SK-N-SH treated with all-trans-retinoic acid at 6 μM for 48 hours (cell line): ENCODE data around the gene PTOV1.

Experiments
- RARB ChIP-seq: fragments of 250-450 bp; sonication (Bioruptor Pico); IDR thresholded peaks from 2 replicates; pipeline ENCODE4 v1.8.0; 2021; ENCODE audit warnings: mild to moderate bottlenecking, moderate library complexity
- ZFP3 ChIP-seq: fragments of 250-450 bp; sonication (Bioruptor Pico); IDR thresholded peaks from 2 replicates; pipeline ENCODE4 v1.5.0; 2020; ENCODE audit warnings: mild to moderate bottlenecking, moderate library complexity
- ZFP30 ChIP-seq: fragments of 450-650 bp; formaldehyde crosslinking; IDR thresholded peaks from 2 replicates; pipeline ENCODE4 v1.5.0; 2022; ENCODE audit warnings: mild to moderate bottlenecking, moderate library complexity
- TF ChIP-seq, protein P1 (sequence below): fragments of 250-450 bp; sonication (Bioruptor Pico); IDR thresholded peaks from 2 replicates; pipeline ENCODE4 v1.8.0; 2020; ENCODE audit warnings: mild to moderate bottlenecking, moderate library complexity, borderline replicate concordance

GRCh38 chr19:49863254-49863934, 12.4 kb downstream of the PTOV1 start:
- no peak for TF ChIP-seq ZFP3 (CRISPR knock-in tag)
- TF ChIP-seq, protein P1, sequence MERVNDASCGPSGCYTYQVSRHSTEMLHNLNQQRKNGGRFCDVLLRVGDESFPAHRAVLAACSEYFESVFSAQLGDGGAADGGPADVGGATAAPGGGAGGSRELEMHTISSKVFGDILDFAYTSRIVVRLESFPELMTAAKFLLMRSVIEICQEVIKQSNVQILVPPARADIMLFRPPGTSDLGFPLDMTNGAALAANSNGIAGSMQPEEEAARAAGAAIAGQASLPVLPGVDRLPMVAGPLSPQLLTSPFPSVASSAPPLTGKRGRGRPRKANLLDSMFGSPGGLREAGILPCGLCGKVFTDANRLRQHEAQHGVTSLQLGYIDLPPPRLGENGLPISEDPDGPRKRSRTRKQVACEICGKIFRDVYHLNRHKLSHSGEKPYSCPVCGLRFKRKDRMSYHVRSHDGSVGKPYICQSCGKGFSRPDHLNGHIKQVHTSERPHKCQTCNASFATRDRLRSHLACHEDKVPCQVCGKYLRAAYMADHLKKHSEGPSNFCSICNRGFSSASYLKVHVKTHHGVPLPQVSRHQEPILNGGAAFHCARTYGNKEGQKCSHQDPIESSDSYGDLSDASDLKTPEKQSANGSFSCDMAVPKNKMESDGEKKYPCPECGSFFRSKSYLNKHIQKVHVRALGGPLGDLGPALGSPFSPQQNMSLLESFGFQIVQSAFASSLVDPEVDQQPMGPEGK (CRISPR knock-in tag) = no peak
- TF ChIP-seq RARB (CRISPR knock-in tag) = no peak
- TF ChIP-seq ZFP30 (CRISPR knock-in tag) = no peak
